ENCODE results near the gene ZSCAN20. TPM values are rescaled to one million over a fixed set of nuclear protein-coding genes. Genes with fewer than 3 reads are reported as not detected.

Gene ZSCAN20
- total RNA-seq, 4 donors from 2014 or later = 3.7 to 5.7 (median 4.7) TPM

DNA sequence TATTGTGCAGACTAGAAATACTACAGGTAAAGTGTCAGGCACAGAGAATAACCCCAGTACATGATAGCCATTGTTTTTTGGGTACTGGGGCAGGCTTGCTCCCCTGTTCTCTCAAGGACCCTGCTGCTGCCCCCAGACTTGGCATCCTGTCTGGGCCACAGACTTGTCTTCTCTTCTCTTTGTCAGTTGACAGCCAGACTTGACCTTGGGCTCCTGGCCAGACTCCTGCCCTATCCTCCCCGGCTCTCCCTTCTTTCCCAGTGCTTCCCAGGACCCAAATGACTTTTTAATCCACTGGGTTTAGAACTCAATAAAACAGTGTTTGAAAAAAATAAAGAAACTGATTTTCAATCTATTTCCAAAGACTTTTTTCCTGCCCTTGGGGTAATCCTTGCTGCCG, 43.2 kb downstream of the ZSCAN20 start:
- in situ Hi-C loops (cut with MboI; ENCODE audit: low pct_ligation_motif_present in 1 of 4, low pct_unique_long_range_greater_than_20kb in 1 of 4, low sequenced_read_pairs in 3 of 4) = no loop called here
- intact Hi-C loops (cut with DNase I; ENCODE audit: low total_unique reads) = no loop called here
- no peak for TF ChIP-seq POLR2A (IDR thresholded peaks at IDR 0.05)
- TF ChIP-seq, protein P1, sequence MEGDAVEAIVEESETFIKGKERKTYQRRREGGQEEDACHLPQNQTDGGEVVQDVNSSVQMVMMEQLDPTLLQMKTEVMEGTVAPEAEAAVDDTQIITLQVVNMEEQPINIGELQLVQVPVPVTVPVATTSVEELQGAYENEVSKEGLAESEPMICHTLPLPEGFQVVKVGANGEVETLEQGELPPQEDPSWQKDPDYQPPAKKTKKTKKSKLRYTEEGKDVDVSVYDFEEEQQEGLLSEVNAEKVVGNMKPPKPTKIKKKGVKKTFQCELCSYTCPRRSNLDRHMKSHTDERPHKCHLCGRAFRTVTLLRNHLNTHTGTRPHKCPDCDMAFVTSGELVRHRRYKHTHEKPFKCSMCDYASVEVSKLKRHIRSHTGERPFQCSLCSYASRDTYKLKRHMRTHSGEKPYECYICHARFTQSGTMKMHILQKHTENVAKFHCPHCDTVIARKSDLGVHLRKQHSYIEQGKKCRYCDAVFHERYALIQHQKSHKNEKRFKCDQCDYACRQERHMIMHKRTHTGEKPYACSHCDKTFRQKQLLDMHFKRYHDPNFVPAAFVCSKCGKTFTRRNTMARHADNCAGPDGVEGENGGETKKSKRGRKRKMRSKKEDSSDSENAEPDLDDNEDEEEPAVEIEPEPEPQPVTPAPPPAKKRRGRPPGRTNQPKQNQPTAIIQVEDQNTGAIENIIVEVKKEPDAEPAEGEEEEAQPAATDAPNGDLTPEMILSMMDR (IDR thresholded peaks at IDR 0.05) = no peak
- TF ChIP-seq EP300 (IDR thresholded peaks at IDR 0.05; ENCODE audit: low read depth) = no peak
- no peak overlapping the region for H3K4me3 ChIP-seq
- H3K27me3 ChIP-seq = no peaks in the 10 kb centered on the region
- no peak for DNase-seq
- H3K27ac ChIP-seq = no peak overlapping the region
- no peaks in the 10 kb centered on the region for H3K36me3 ChIP-seq
- H3K4me1 ChIP-seq = no peaks in the 10 kb centered on the region
- no peaks in the 10 kb centered on the region for H3K9me3 ChIP-seq
- 51 to 67% methylated on average over 2 of the region's 2 CpGs for WGBS, 2 donors (ENCODE audit: low coverage in 1 of 2)

DNA sequence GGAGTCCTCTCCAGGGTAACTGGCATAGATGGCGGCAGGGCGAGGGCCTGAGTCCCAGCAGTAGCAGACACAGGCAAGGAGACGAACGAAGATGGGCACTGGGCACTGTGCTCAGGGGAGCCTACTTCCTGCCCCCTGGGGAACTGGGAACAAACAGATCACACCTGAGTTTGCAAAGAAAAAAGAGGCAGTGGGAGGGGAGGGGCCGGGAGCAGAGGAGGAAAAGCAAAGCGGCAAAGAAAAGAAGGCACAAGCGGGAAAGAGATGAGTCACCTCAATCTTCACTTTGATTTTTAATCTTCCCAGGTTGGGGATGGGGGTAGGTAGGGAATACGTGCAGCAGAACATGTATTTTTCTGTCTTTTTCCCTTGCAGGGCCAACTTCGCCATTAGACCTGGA, 44.0 kb downstream of the ZSCAN20 start:
- Histone ChIP-seq H3K9me3 (no peaks in the 10 kb centered on the region), H3K27me3 (no peaks in the 10 kb centered on the region), H3K4me1 (no peaks in the 10 kb centered on the region), H3K36me3 (no peaks in the 10 kb centered on the region), H3K27ac (no peak overlapping the region), H3K4me3 (no peak overlapping the region)
- in situ Hi-C loops (cut with MboI; ENCODE audit: low pct_ligation_motif_present in 1 of 4, low pct_unique_long_range_greater_than_20kb in 1 of 4, low sequenced_read_pairs in 3 of 4) = no loop called here
- no peak for TF ChIP-seq POLR2A (IDR thresholded peaks at IDR 0.05)
- DNase-seq = no peak
- WGBS, 2 donors (ENCODE audit: low coverage in 1 of 2) = 68 to 76% methylated on average over 8 to 9 of the region's 9 CpGs
- intact Hi-C loops (cut with DNase I; ENCODE audit: low total_unique reads) = no loop called here

DNA sequence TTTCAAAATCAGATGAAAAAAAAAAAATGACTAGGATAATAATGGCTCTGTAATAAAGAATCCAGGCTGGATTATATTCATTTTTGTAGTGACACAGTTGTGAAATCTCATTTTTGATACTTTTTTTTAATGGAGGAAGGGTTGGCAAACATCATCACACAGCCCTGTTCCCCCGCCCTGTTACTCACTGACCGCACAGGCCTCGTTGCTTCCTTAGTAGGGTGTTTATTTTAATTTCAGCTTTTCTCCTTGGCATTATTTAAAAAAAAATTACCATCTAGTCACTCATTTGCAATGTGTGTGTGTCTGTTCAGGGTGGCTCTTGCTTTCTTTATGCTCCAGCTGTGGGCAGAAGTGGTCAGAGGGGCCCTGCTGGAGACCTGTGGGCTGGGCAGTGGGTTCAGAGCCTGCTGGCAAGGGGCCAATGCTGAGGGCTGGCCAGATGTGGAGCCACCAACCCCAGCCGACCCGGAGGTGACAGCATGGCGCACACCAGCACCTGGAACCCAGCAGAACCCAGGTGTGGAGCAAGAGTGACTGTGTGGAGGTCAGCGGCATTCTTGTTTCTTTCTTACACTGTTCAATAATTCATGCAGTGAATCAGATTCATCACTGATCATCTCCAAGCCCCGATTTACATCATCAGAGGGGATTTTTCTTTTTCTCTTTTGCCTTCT, 44.6 kb downstream of the ZSCAN20 start:
- DNase-seq = no peak
- Histone ChIP-seq H3K27me3 (no peaks in the 10 kb centered on the region), H3K4me1 (no peaks in the 10 kb centered on the region), H3K36me3 (no peaks in the 10 kb centered on the region), H3K4me3 (no peak overlapping the region), H3K27ac (peak overlapping the region in 1 of 4 donors; percentile 13), H3K9me3 (no peaks in the 10 kb centered on the region)
- intact Hi-C loops (cut with DNase I; ENCODE audit: low total_unique reads) (no loop called here), in situ Hi-C loops (cut with MboI; ENCODE audit: low pct_ligation_motif_present in 1 of 4, low pct_unique_long_range_greater_than_20kb in 1 of 4, low sequenced_read_pairs in 3 of 4) (no loop called here)
- WGBS, 2 donors (ENCODE audit: low coverage in 1 of 2) = 50 to 70% methylated on average over 8 of the region's 8 CpGs
- TF ChIP-seq POLR2AphosphoS5 (IDR thresholded peaks at IDR 0.05) = no peak
- no peak for TF ChIP-seq POLR2A (IDR thresholded peaks at IDR 0.05)
- TF ChIP-seq, protein P1 (IDR thresholded peaks at IDR 0.05) = no peak
- no peak for TF ChIP-seq EP300 (IDR thresholded peaks at IDR 0.05; ENCODE audit: low read depth)

DNA sequence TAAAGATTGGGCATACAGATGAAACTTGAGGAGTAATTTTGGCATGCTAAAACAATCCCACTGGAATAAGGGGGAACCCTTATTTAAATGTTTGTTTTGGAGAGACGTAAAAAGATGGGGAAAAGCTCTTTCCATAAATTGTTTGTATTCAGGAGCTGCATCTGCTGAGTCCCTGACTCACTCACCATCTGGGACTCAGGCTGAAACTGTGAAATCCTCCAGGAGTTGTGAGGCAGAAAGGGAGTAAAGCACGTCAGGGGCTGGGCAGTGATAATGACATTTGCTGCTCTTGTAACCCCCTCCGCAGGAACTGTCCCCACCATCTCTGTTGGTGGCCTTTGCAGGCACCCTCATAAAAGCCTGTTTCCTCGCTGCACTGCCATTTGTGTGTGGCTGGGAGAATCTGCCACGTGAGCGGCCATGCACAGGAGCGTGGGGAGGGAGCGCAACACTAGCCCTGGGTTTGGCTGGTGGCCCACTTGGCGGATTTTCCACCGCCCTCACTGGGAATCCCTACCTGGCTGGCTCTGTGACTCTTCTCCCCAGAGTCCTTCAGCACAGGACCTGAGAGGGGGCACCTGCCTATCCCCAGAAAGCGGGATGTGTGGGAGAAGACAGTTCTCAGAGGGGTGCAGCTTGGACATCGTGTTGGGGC, 45.3 kb downstream of the ZSCAN20 start:
- no peak for TF ChIP-seq EP300 (IDR thresholded peaks at IDR 0.05; ENCODE audit: low read depth)
- TF ChIP-seq, protein P1 (IDR thresholded peaks at IDR 0.05) = no peak
- TF ChIP-seq POLR2AphosphoS5 (IDR thresholded peaks at IDR 0.05) = no peak
- no peak for TF ChIP-seq POLR2A (IDR thresholded peaks at IDR 0.05)
- no peak for DNase-seq
- Histone ChIP-seq H3K27me3 (no peaks in the 10 kb centered on the region), H3K4me1 (no peaks in the 10 kb centered on the region), H3K4me3 (no peak overlapping the region), H3K27ac (peak overlapping the region in 1 of 4 donors; percentile 13), H3K9me3 (no peaks in the 10 kb centered on the region), H3K36me3 (no peaks in the 10 kb centered on the region)
- in situ Hi-C loops (cut with MboI; ENCODE audit: low pct_ligation_motif_present in 1 of 4, low pct_unique_long_range_greater_than_20kb in 1 of 4, low sequenced_read_pairs in 3 of 4) = no loop called here
- intact Hi-C loops (cut with DNase I; ENCODE audit: low total_unique reads) = no loop called here
- 55 to 71% methylated on average over 1 to 12 of the region's 12 CpGs for WGBS, 2 donors (ENCODE audit: low coverage in 1 of 2)

Measured in transverse colon (tissue), 4 donors.